ENCODE measurements around the gene ADAMTS2. TPM values are rescaled to one million over a fixed set of nuclear protein-coding genes. Genes with fewer than 3 reads are reported as not detected.

ADAMTS2 gene
- total RNA-seq, 1 donor from 2014 or later = 0.29 TPM

GRCh38 chr5:179061025-179061424 lies 284.2 kb downstream of the ADAMTS2 start:
- H3K4me3 ChIP-seq (ENCODE audit: low read depth, low read length) = peak overlapping the region; percentile 80
- DNase-seq (ENCODE audit: low read depth) = no peak
- no peak for TF ChIP-seq CTCF (conservative IDR thresholded peaks at IDR 0.05; ENCODE audit: low read depth, low read length)

Other genes starting within 250 kb of the ADAMTS2 start
- 25.1 and 31.5 TPM in 2 replicates for gene RUFY1, start 205.1 kb upstream of the ADAMTS2 start, total RNA-seq

Data from epithelial cell of proximal tubule (primary cell).